ENCODE measurements around the gene MGMT. TPM values are rescaled to one million over a fixed set of nuclear protein-coding genes. Genes with fewer than 3 reads are reported as not detected.

The MGMT gene
- total and polyA plus RNA-seq, 9 of the 15 experiments (the other 6 are each of a cell fraction or from before 2014, with no cell fraction given): 0.03 to 0.29 (median 0.11) TPM; not detected in 4

DNA sequence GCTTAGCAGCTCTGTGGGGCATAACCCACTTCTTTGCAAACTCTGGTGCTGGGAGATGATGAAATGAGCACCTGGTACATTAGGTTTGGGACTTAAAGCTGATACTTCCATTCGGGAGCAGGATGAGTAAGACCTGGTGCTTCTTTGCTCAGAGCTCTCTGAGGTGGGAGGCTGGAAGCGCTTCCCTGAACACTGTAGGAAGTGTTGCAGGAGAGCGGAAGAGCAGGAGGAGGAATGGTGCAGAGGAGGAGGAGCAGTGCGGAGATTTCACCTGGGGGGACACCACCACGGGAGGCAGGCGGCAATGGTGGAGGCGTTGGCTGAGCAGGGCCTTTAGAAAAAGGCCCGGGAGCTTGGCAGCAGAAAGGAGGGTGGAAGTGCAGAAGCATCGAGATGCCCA lies 142.5 kb downstream of the MGMT start:
- no peaks in the 10 kb centered on the region for H3K36me3 ChIP-seq (ENCODE audit: control insufficient read depth, insufficient read depth, low read length)
- no peak for DNase-seq (ENCODE audit: extremely low read depth in 1 of 4, low spot score in 3 of 4)
- no peaks in the 10 kb centered on the region for H4K20me1 ChIP-seq (replicated peaks; ENCODE audit: control insufficient read depth, insufficient read depth, low read length)
- ChIA-PET CTCF (ENCODE audit: low intra/inter-chr PET ratio) (no interaction called here), POLR2A (interaction anchor here (0.7 kb wide), 1 partner anchor 179 kb away, joined by 3 read pairs; no protein-coding TSS in a partner anchor)
- H3K9ac ChIP-seq (ENCODE audit: insufficient read depth in 1 of 2, low read depth in 2 of 2, low read length in 2 of 2): no peak overlapping the region
- no peak overlapping the region for H2AFZ ChIP-seq (ENCODE audit: low read depth, low read length)
- peaks cover 0 to 18% of the 10 kb centered on the region in 2 experiments; a peak in 2 of 5 replicates for H3K27me3 ChIP-seq (ENCODE audit: control insufficient read depth in 2 of 2, insufficient read depth in 2 of 2, low read length in 2 of 2)
- in situ Hi-C loops (cut with MboI) (no loop called here), intact Hi-C loops (cut with micrococcal nuclease) (no loop called here)
- TF ChIP-seq GTF2F1 (IDR thresholded peaks at IDR 0.05; ENCODE audit: low read depth, low read length) (no peak), GATA2 (CRISPR knock-in tag; IDR thresholded peaks at IDR 0.05) (no peak), U2AF2 (optimal IDR thresholded peaks at IDR 0.05; ENCODE audit: low read depth, low read length) (no peak), ARID2 (IDR thresholded peaks at IDR 0.05) (no peak)
- TF ChIP-seq, protein P1, sequence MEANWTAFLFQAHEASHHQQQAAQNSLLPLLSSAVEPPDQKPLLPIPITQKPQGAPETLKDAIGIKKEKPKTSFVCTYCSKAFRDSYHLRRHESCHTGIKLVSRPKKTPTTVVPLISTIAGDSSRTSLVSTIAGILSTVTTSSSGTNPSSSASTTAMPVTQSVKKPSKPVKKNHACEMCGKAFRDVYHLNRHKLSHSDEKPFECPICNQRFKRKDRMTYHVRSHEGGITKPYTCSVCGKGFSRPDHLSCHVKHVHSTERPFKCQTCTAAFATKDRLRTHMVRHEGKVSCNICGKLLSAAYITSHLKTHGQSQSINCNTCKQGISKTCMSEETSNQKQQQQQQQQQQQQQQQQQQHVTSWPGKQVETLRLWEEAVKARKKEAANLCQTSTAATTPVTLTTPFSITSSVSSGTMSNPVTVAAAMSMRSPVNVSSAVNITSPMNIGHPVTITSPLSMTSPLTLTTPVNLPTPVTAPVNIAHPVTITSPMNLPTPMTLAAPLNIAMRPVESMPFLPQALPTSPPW (CRISPR knock-in tag; IDR thresholded peaks at IDR 0.05): no peak
- TF ChIP-seq, protein P2, sequence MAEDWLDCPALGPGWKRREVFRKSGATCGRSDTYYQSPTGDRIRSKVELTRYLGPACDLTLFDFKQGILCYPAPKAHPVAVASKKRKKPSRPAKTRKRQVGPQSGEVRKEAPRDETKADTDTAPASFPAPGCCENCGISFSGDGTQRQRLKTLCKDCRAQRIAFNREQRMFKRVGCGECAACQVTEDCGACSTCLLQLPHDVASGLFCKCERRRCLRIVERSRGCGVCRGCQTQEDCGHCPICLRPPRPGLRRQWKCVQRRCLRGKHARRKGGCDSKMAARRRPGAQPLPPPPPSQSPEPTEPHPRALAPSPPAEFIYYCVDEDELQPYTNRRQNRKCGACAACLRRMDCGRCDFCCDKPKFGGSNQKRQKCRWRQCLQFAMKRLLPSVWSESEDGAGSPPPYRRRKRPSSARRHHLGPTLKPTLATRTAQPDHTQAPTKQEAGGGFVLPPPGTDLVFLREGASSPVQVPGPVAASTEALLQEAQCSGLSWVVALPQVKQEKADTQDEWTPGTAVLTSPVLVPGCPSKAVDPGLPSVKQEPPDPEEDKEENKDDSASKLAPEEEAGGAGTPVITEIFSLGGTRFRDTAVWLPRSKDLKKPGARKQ (CRISPR knock-in tag; IDR thresholded peaks at IDR 0.05): no peak
- H3K9me1 ChIP-seq (ENCODE audit: control insufficient read depth, insufficient read depth, low read length): no peaks in the 10 kb centered on the region
- H3K4me2 ChIP-seq (ENCODE audit: insufficient read depth, low read length): no peak overlapping the region
- H3K4me1 ChIP-seq (replicated peaks in 1 of 2; ENCODE audit: control insufficient read depth in 2 of 2, insufficient read depth in 2 of 2, low read length in 2 of 2): no peaks in the 10 kb centered on the region
- no peak for FAIRE-seq
- H3K79me2 ChIP-seq (ENCODE audit: control insufficient read depth, insufficient read depth, low read length): no peaks in the 10 kb centered on the region
- no peaks in the 10 kb centered on the region for H3K9me3 ChIP-seq (replicated peaks; ENCODE audit: control insufficient read depth, insufficient read depth, low read depth, low read length)
- no peak overlapping the region for H3K27ac ChIP-seq (ENCODE audit: extremely low read depth, low read depth, low read length)
- WGBS (ENCODE audit: insufficient coverage, low coverage, missing lambda C conversion rate): 0% methylated on average over 8 of the region's 9 CpGs
- ATAC-seq: no peak
- no TSS peak for BruUV-seq (replicated peaks)
- no peak overlapping the region for H3K4me3 ChIP-seq

Measured in K562 (cell line).